Keratinocyte (primary cell): ENCODE measurements around the gene SMPD2. TPM values are rescaled to one million over a fixed set of nuclear protein-coding genes. Genes with fewer than 3 reads are reported as not detected.

Experiments
- DNase-seq: peaks from one replicate; pipeline ENCODE4 v3.0.0-alpha.2; 2011; ENCODE audit warnings: low read depth, missing footprints, low spot score
- FAIRE-seq: peaks from 2 replicates; lab custom pipeline; 2011; peaks lifted over from hg19 to GRCh38; lab: Jason Lieb, UNC
- H2AFZ ChIP-seq: 2 replicates; pipeline ENCODE4 v1.6.0; 2012; ENCODE audit warnings: low read length, control low read depth, inconsistent platforms; ENCODE audit not compliant: control insufficient read depth
- H3K27ac ChIP-seq: 2 replicates; pipeline ENCODE4 v1.5.1; 2011; ENCODE audit warnings: low read length; ENCODE audit not compliant: control insufficient read depth, insufficient read depth
- H3K27me3 ChIP-seq: 3 replicates; pipeline ENCODE4 v1.6.0; 2011; ENCODE audit warnings: low read length; ENCODE audit not compliant: control insufficient read depth, insufficient read depth; ENCODE audit errors: extremely low read depth
- H3K36me3 ChIP-seq, 2 experiments: 2 replicates in 1 of 2; 3 replicates in 1 of 2; pipeline ENCODE4 v1.5.1; 2011; ENCODE audit warnings: low read length in 2 of 2, mild to moderate bottlenecking in 1 of 2; ENCODE audit not compliant: control insufficient read depth in 2 of 2, insufficient read depth in 2 of 2; ENCODE audit errors: extremely low read depth in 1 of 2
- H3K4me1 ChIP-seq: 3 replicates; pipeline ENCODE4 v1.5.1; 2011; ENCODE audit warnings: low read length; ENCODE audit not compliant: control insufficient read depth, insufficient read depth; ENCODE audit errors: extremely low read depth
- H3K4me2 ChIP-seq: 3 replicates; pipeline ENCODE4 v1.6.0; 2011; ENCODE audit warnings: low read depth, low read length; ENCODE audit not compliant: control insufficient read depth, insufficient read depth; ENCODE audit errors: extremely low read depth
- H3K4me3 ChIP-seq, 3 experiments: fragments of 200-600 bp in 1 of 3; sonication (generic) in 1 of 3; 2 replicates in 2 of 3; 3 replicates in 1 of 3; pipeline ENCODE4 v1.5.1; 2011 to 2016; ENCODE audit warnings: low read length in 3 of 3, mild to moderate bottlenecking in 3 of 3, control low read depth in 2 of 3, inconsistent platforms in 1 of 3, low read depth in 1 of 3, mixed read lengths in 1 of 3, mixed run types in 1 of 3, moderate library complexity in 1 of 3; ENCODE audit not compliant: control insufficient read depth in 2 of 3, insufficient read depth in 2 of 3; ENCODE audit errors: extremely low read depth in 1 of 3
- H3K79me2 ChIP-seq: 2 replicates; pipeline ENCODE4 v1.6.0; 2012; ENCODE audit warnings: low read length; ENCODE audit not compliant: control insufficient read depth, insufficient read depth
- H3K9ac ChIP-seq: 3 replicates; pipeline ENCODE4 v1.6.0; 2011; ENCODE audit warnings: low read length; ENCODE audit not compliant: control insufficient read depth, insufficient read depth; ENCODE audit errors: extremely low read depth
- H3K9me1 ChIP-seq: 3 replicates; pipeline ENCODE4 v1.6.0; 2011; ENCODE audit warnings: low read length; ENCODE audit not compliant: control insufficient read depth, insufficient read depth; ENCODE audit errors: extremely low read depth
- H3K9me3 ChIP-seq: 2 replicates; pipeline ENCODE4 v1.5.1; 2012; ENCODE audit warnings: low read depth, low read length; ENCODE audit not compliant: control insufficient read depth
- H4K20me1 ChIP-seq: 3 replicates; pipeline ENCODE4 v1.6.0; 2011; ENCODE audit warnings: low read length; ENCODE audit not compliant: control insufficient read depth, insufficient read depth; ENCODE audit errors: extremely low read depth
- CTCF ChIP-seq, 3 experiments: IDR thresholded peaks in 1 of 3; conservative IDR thresholded peaks in 1 of 3; optimal IDR thresholded peaks in 1 of 3; 2 replicates in 2 of 3; 3 replicates in 1 of 3; pipeline versions ENCODE3 to v1.5.1; 2011; ENCODE audit warnings: low read length in 3 of 3, mild to moderate bottlenecking in 3 of 3, moderate library complexity in 2 of 3, control low read depth in 1 of 3, inconsistent platforms in 1 of 3; ENCODE audit not compliant: insufficient read depth in 2 of 3; ENCODE audit errors: extremely low read depth in 1 of 3
- EZH2 ChIP-seq: IDR thresholded peaks from one replicate; pipeline ENCODE4 v1.6.1; 2012; ENCODE audit warnings: inconsistent platforms, mild to moderate bottlenecking, low read length, moderate library complexity
- dilution Hi-C: fragments of 300-500 bp; cut with MboI; formaldehyde crosslinking; loops from one replicate; pipeline ENCODE4 v1.7.0; 2020; ENCODE audit warnings: low sequenced_read_pairs; ENCODE audit not compliant: extremely low pct_ligation_motif_present
- polyA plus RNA-seq, 5 experiments: library from polyadenylated mRNA; depleted of rRNA in 3 of 5; stranded (reverse) in 3 of 5; stranded (forward) in 1 of 5; unstranded in 1 of 5; fragments of >200 nt; gene quantifications; 1 replicate in 1 of 5; 2 replicates in 3 of 5; 3 replicates in 1 of 5; pipeline versions ENCODE4 v1.2.1 to v1.2.3, GENCODE V29; 2011 to 2012; ENCODE audit warnings: missing spikeins in 2 of 5, low read depth in 1 of 5, low replicate concordance in 1 of 5

SMPD2 gene
- polyA plus RNA-seq, 1 donor (not counting 4 experiments of a cell fraction or from before 2014, with no cell fraction given): 11.7 TPM

GRCh38 chr6:109442393-109442924 is 1.9 kb downstream of the SMPD2 start:
- Histone ChIP-seq H3K27ac (no peak overlapping the region), H3K9me3 (no peaks in the 10 kb centered on the region), H3K27me3 (no peaks in the 10 kb centered on the region), H3K36me3 (peaks cover 26 to 46% of the 10 kb centered on the region in 2 experiments), H3K4me1 (peaks cover 17% of the 10 kb centered on the region), H2AFZ (no peak overlapping the region), H3K79me2 (peaks cover 2% of the 10 kb centered on the region), H3K9me1 (peaks cover 2% of the 10 kb centered on the region), H3K9ac (no peak overlapping the region), H3K4me3 (no peak overlapping the region), H4K20me1 (no peaks in the 10 kb centered on the region), H3K4me2 (peak overlapping the region; percentile 89)
- no peak for FAIRE-seq
- DNase-seq: no peak
- dilution Hi-C loops: no loop called here
- TF ChIP-seq EZH2: no peak
- TF ChIP-seq CTCF (optimal IDR thresholded peaks at IDR 0.05 in 1 of 3, IDR thresholded peaks at IDR 0.05 in 1 of 3, conservative IDR thresholded peaks at IDR 0.05 in 1 of 3; ENCODE audit: extremely low read depth in 1 of 3, insufficient read depth in 2 of 3, low read length in 3 of 3): no peak

- no peak overlapping the region for H2AFZ ChIP-seq
- TF ChIP-seq EZH2 (no peak), CTCF (optimal IDR thresholded peaks at IDR 0.05 in 1 of 3, IDR thresholded peaks at IDR 0.05 in 1 of 3, conservative IDR thresholded peaks at IDR 0.05 in 1 of 3; ENCODE audit: extremely low read depth in 1 of 3, insufficient read depth in 2 of 3, low read length in 3 of 3) (no peak)
- no peak overlapping the region for H3K4me2 ChIP-seq
- H3K79me2 ChIP-seq: peaks cover 2% of the 10 kb centered on the region
- H3K4me1 ChIP-seq: peaks cover 17% of the 10 kb centered on the region
- no peak overlapping the region for H3K4me3 ChIP-seq
- dilution Hi-C loops: no loop called here
- peaks cover 2% of the 10 kb centered on the region for H3K9me1 ChIP-seq
- no peaks in the 10 kb centered on the region for H4K20me1 ChIP-seq
- peaks cover 27 to 46% of the 10 kb centered on the region in 2 experiments for H3K36me3 ChIP-seq
- no peak overlapping the region for H3K9ac ChIP-seq
- no peaks in the 10 kb centered on the region for H3K9me3 ChIP-seq
- no peaks in the 10 kb centered on the region for H3K27me3 ChIP-seq
- DNase-seq (no peak), FAIRE-seq (no peak)
- no peak overlapping the region for H3K27ac ChIP-seq
Observed at GRCh38 chr6:109443425-109443950, 3.0 kb downstream of the SMPD2 start.
